Endothelial cell of umbilical vein (primary cell): ENCODE results near the gene DNAJC30. TPM values are rescaled to one million over a fixed set of nuclear protein-coding genes. Genes with fewer than 3 reads are reported as not detected.

ENCODE experiments used
- BruUV-seq: library from RNA; stranded (reverse); fragments of 400-500 nt; replicated peaks from 2 replicates; lab custom pipeline; 2021; lab: Mats Ljungman, UMichigan
- CTCF ChIA-PET: fragments of 300-600, 350-600 bp; sonication (Branson Sonifier 250); formaldehyde crosslinking; loops from one replicate; lab custom pipeline; 2021; ENCODE audit warnings: antibody characterized with exemption, inconsistent platforms; lab: Charles Lee
- POLR2A ChIA-PET: fragments of 300-600, 350-600 bp; sonication (Branson Sonifier 250); formaldehyde crosslinking; loops from one replicate; lab custom pipeline; 2021; ENCODE audit warnings: antibody characterized with exemption, inconsistent platforms; lab: Charles Lee
- DNase-seq: peaks from one replicate; pipeline ENCODE4 v3.0.0-alpha.2; 2011; ENCODE audit warnings: low read depth, low spot score
- FAIRE-seq: peaks from 2 replicates; lab custom pipeline; 2011; peaks lifted over from hg19 to GRCh38; lab: Jason Lieb, UNC
- H2AFZ ChIP-seq: 2 replicates; pipeline ENCODE4 v1.6.0; 2012; ENCODE audit warnings: low read depth, low read length, control low read depth, inconsistent platforms
- H3K27ac ChIP-seq: 2 replicates; pipeline ENCODE4 v1.5.1; 2011; ENCODE audit warnings: low read depth, mild to moderate bottlenecking, control low read depth, low read length, moderate library complexity; ENCODE audit not compliant: insufficient read depth
- H3K27me3 ChIP-seq, 2 experiments: 2 replicates each; pipeline versions ENCODE4 v1.6.0 to v1.6.1; 2011; ENCODE audit warnings: low read length in 2 of 2, mixed read lengths in 1 of 2; ENCODE audit not compliant: control insufficient read depth in 2 of 2, insufficient read depth in 2 of 2
- H3K36me3 ChIP-seq, 2 experiments: 2 replicates in 1 of 2; 3 replicates in 1 of 2; pipeline ENCODE4 v1.5.1; 2011; ENCODE audit warnings: low read length in 2 of 2, mild to moderate bottlenecking in 1 of 2, moderate library complexity in 1 of 2; ENCODE audit not compliant: control insufficient read depth in 2 of 2, insufficient read depth in 2 of 2; ENCODE audit errors: extremely low read depth in 1 of 2
- H3K4me1 ChIP-seq: 3 replicates; pipeline ENCODE4 v1.5.1; 2011; ENCODE audit warnings: mild to moderate bottlenecking, low read length; ENCODE audit not compliant: control insufficient read depth, insufficient read depth; ENCODE audit errors: extremely low read depth
- H3K4me2 ChIP-seq: 2 replicates; pipeline ENCODE4 v1.6.1; 2011; ENCODE audit warnings: low read length, control low read depth, mixed read lengths; ENCODE audit not compliant: insufficient read depth
- H3K4me3 ChIP-seq, 3 experiments: fragments of 200-600 bp in 1 of 3; sonication (generic), shearing (Covaris generic) in 1 of 3; replicated peaks in 1 of 3; 2 replicates each; pipeline ENCODE4 v1.5.1; 2011 to 2016; ENCODE audit warnings: control low read depth in 3 of 3, low read length in 3 of 3, mild to moderate bottlenecking in 2 of 3, inconsistent platforms in 1 of 3, low read depth in 1 of 3, moderate library complexity in 1 of 3; ENCODE audit not compliant: insufficient read depth in 1 of 3
- H3K79me2 ChIP-seq: 2 replicates; pipeline ENCODE4 v1.6.0; 2012; ENCODE audit warnings: low read length, inconsistent platforms; ENCODE audit not compliant: control insufficient read depth, insufficient read depth
- H3K9ac ChIP-seq: replicated peaks from 2 replicates; pipeline ENCODE3; 2011; ENCODE audit warnings: low read length, control low read depth; ENCODE audit not compliant: insufficient read depth; ENCODE audit errors: extremely low read depth
- H3K9me1 ChIP-seq: replicated peaks from 3 replicates; pipeline ENCODE4 v1.6.0; 2011; ENCODE audit warnings: mild to moderate bottlenecking, low read length; ENCODE audit not compliant: control insufficient read depth, insufficient read depth; ENCODE audit errors: extremely low read depth
- H3K9me3 ChIP-seq: replicated peaks from 2 replicates; pipeline ENCODE4 v1.5.1; 2012; ENCODE audit warnings: low read length, inconsistent platforms; ENCODE audit not compliant: control insufficient read depth, insufficient read depth
- H4K20me1 ChIP-seq: replicated peaks from 2 replicates; pipeline ENCODE3; 2011; ENCODE audit warnings: mild to moderate bottlenecking, low read length; ENCODE audit not compliant: control insufficient read depth, insufficient read depth; ENCODE audit errors: extremely low read depth
- CTCF ChIP-seq, 2 donors: IDR thresholded peaks; 1 replicate in 1 of 2; 2 replicates in 1 of 2; pipeline ENCODE4 v1.5.1; 2011; ENCODE audit warnings: low read length in 2 of 2, mild to moderate bottlenecking in 2 of 2, moderate library complexity in 2 of 2, control low read depth in 1 of 2, inconsistent platforms in 1 of 2, low read depth in 1 of 2; ENCODE audit not compliant: insufficient read depth in 1 of 2; ENCODE audit errors: extremely low read depth in 1 of 2
- EZH2 ChIP-seq: IDR thresholded peaks from 2 replicates; pipeline ENCODE4 v1.6.1; 2012; ENCODE audit warnings: borderline replicate concordance, low read depth, mild to moderate bottlenecking, moderate library complexity, low read length, inconsistent platforms; ENCODE audit not compliant: severe bottlenecking
- FOS ChIP-seq: IDR thresholded peaks from 2 replicates; pipeline ENCODE4 v1.6.1; 2011; ENCODE audit warnings: mild to moderate bottlenecking, low read length, moderate library complexity, borderline replicate concordance; ENCODE audit not compliant: insufficient read depth
- GATA2 ChIP-seq: IDR thresholded peaks from 2 replicates; pipeline ENCODE4 v1.7.0; 2011; ENCODE audit warnings: low read depth, mild to moderate bottlenecking, moderate library complexity, mixed read lengths, low read length; ENCODE audit not compliant: insufficient read length, insufficient read depth
- JUN ChIP-seq: IDR thresholded peaks from 2 replicates; pipeline ENCODE4 v1.6.1; 2011; ENCODE audit warnings: borderline replicate concordance, low read depth; ENCODE audit not compliant: insufficient read length, insufficient read depth
- MAX ChIP-seq: IDR thresholded peaks from 2 replicates; pipeline ENCODE4 v1.6.1; 2011; ENCODE audit not compliant: insufficient read depth, insufficient read length
- POLR2AphosphoS5 ChIP-seq: IDR thresholded peaks from 2 replicates; pipeline ENCODE4 v1.6.1; 2012; ENCODE audit warnings: low read depth, mild to moderate bottlenecking, control low read depth, low read length, moderate library complexity; ENCODE audit not compliant: insufficient read depth
- dilution Hi-C: fragments of 300-500 bp; cut with MboI; formaldehyde crosslinking; loops from one replicate; pipeline ENCODE4 v1.15.0; 2019; ENCODE audit warnings: low sequenced_read_pairs; ENCODE audit not compliant: extremely low pct_ligation_motif_present
- intact Hi-C: fragments of 100-400 bp; cut with micrococcal nuclease; formaldehyde crosslinking; loops from one replicate; pipeline ENCODE4 v1.10.0; 2022
- polyA plus RNA-seq, 4 experiments: library from polyadenylated mRNA; depleted of rRNA in 3 of 4; stranded (reverse) in 3 of 4; unstranded in 1 of 4; fragments of >200 nt; gene quantifications; 2 replicates each; pipeline versions ENCODE4 v1.2.1 to v1.2.3, GENCODE V29; 2011 to 2012; ENCODE audit warnings: missing spikeins in 1 of 4
- total RNA-seq: library from RNA; stranded (reverse); gene quantifications from 2 replicates; pipeline ENCODE4 v1.2.3, GENCODE V29; 2021

Gene DNAJC30
- total and polyA plus RNA-seq, 2 donors (not counting 3 experiments of a cell fraction or from before 2014, with no cell fraction given): 10.6 to 11.9 TPM

DNA sequence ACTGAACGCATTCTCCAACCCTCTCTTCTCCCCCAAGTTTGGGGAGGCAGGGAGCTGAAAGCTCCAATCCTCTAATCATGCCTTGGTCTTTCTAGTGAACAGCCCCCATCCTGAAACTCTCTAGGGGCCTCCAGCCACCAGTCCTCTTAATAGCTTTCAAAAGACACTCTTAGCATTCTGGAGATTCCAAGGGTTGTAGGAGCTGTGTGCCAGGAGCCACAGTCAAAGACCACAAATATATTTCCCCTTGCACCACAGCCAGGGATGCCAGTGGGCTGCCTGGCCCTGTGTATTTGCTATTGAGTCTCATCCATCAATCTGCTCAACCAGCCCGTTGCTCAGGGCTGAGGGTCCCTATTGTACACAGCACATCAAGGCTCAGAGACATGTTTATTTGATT lies 40.4 kb downstream of the DNAJC30 start:
- H3K4me1 ChIP-seq: peaks cover under 1% of the 10 kb centered on the region
- intact Hi-C loops (no loop called here), dilution Hi-C loops (no loop called here)
- ChIA-PET POLR2A (no interaction called here), CTCF (interaction anchor here (1.8 kb wide), 1 partner anchor 36 kb away, joined by 6 read pairs; no protein-coding TSS in a partner anchor)
- H3K27me3 ChIP-seq: peaks cover 22 to 26% of the 10 kb centered on the region in 2 experiments
- no TSS peak for BruUV-seq
- no peak overlapping the region for H3K27ac ChIP-seq
- no peak overlapping the region for H3K4me2 ChIP-seq
- H3K9me3 ChIP-seq: peaks cover 2% of the 10 kb centered on the region
- H3K9me1 ChIP-seq: no peaks in the 10 kb centered on the region
- FAIRE-seq (no peak), DNase-seq (no peak)
- H3K79me2 ChIP-seq: no peaks in the 10 kb centered on the region
- H3K36me3 ChIP-seq: no peaks in the 10 kb centered on the region
- no peaks in the 10 kb centered on the region for H4K20me1 ChIP-seq
- H3K4me3 ChIP-seq: no peak overlapping the region
- no peak for TF ChIP-seq FOS
- TF ChIP-seq GATA2: no peak
- no peak for TF ChIP-seq POLR2AphosphoS5
- no peak for TF ChIP-seq MAX
- no peak for TF ChIP-seq CTCF (IDR thresholded peaks at IDR 0.05; ENCODE audit: extremely low read depth in 1 of 2, insufficient read depth in 1 of 2, low read depth in 1 of 2, low read length in 2 of 2)
- no peak for TF ChIP-seq EZH2
- TF ChIP-seq JUN: no peak
- no peak overlapping the region for H2AFZ ChIP-seq
- H3K9ac ChIP-seq: no peak overlapping the region
